Measurements from ENCODE around the gene CD47. TPM values are rescaled to one million over a fixed set of nuclear protein-coding genes. Genes with fewer than 3 reads are reported as not detected.

Gene CD47
- total and polyA plus RNA-seq, 9 donors: 24.1 to 148 (median 55.8) TPM

DNA sequence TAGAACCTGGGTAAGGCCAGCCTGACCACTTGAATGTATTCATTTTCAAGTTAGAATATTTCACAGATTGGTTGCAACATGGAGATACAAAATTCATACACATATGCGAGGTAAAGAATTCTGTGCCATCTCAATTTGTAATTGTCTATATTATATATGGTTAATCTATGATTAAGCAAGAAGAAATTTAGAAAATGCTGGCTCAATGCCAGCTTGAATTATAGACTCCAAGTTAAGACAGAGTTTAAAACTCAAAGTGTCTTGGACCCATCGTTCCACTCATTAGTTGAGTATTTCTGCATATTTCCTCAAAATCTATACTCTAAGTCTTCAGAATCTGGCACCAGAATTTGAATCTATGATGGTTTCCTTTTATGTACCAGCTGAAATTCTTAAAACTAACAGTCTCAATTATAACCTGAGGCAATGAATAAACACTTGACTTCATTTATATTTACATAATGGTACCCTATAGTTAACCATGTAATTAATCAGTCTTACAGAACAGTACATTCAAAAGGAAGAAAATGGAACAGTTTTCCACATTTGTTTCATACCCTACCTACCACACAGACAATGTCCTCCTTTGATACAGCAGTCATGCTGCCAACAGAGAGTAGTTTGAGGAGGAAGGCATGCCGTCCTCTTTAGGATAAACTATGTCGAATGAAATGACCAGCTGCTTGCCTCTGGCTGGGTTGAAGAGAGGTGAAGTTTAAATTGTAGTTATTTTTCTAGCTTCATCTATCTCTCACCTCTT is 95.7 kb downstream of the CD47 start:
- Histone ChIP-seq H3K36me3 (no peaks in the 10 kb centered on the region), H3K4me1 (ENCODE audit: insufficient read depth) (no peaks in the 10 kb centered on the region), H3K9me3 (no peaks in the 10 kb centered on the region), H3K27me3 (no peaks in the 10 kb centered on the region), H3K4me3 (no peak overlapping the region), H3K27ac (no peak overlapping the region)
- 70 to 78% (median 78%) methylated on average over 4 of the region's 4 CpGs for WGBS, 3 donors
- no peak for DNase-seq
- TF ChIP-seq, protein P1, sequence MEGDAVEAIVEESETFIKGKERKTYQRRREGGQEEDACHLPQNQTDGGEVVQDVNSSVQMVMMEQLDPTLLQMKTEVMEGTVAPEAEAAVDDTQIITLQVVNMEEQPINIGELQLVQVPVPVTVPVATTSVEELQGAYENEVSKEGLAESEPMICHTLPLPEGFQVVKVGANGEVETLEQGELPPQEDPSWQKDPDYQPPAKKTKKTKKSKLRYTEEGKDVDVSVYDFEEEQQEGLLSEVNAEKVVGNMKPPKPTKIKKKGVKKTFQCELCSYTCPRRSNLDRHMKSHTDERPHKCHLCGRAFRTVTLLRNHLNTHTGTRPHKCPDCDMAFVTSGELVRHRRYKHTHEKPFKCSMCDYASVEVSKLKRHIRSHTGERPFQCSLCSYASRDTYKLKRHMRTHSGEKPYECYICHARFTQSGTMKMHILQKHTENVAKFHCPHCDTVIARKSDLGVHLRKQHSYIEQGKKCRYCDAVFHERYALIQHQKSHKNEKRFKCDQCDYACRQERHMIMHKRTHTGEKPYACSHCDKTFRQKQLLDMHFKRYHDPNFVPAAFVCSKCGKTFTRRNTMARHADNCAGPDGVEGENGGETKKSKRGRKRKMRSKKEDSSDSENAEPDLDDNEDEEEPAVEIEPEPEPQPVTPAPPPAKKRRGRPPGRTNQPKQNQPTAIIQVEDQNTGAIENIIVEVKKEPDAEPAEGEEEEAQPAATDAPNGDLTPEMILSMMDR (IDR thresholded peaks at IDR 0.05): no peak
- no peak for TF ChIP-seq POLR2A (IDR thresholded peaks at IDR 0.05)
- no peak for TF ChIP-seq EP300 (IDR thresholded peaks at IDR 0.05)
- intact Hi-C loops (cut with DNase I): no loop called here

DNA sequence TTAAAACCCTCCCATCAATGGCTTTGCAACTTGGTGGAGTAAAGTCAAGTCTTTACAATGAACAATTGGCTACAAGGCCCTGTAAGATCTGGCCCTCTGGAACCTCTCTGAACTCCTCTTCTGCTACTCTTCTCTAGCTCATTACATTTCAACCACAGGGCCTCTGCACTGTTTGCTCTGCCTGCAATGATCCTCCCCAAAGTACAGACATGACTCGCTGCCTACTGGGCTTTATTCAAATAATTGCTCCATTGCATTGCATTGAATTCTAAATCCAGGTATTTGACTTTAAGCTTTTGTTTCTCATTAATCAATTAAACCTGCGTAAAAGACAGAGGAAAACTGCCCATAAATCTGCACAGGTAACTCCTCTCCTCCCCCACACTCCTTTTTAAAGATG is 96.7 kb downstream of the CD47 start:
- Histone ChIP-seq H3K27me3 (no peaks in the 10 kb centered on the region), H3K4me3 (no peak overlapping the region), H3K27ac (no peak overlapping the region), H3K36me3 (no peaks in the 10 kb centered on the region), H3K4me1 (ENCODE audit: insufficient read depth) (no peaks in the 10 kb centered on the region), H3K9me3 (no peaks in the 10 kb centered on the region)
- 97 to 99% (median 98%) methylated on average over 2 of the region's 2 CpGs for WGBS, 3 donors
- no peak for TF ChIP-seq POLR2A (IDR thresholded peaks at IDR 0.05)
- TF ChIP-seq EP300 (IDR thresholded peaks at IDR 0.05): no peak
- TF ChIP-seq, protein P1 (IDR thresholded peaks at IDR 0.05): no peak
- no peak for DNase-seq
- intact Hi-C loops (cut with DNase I): no loop called here

DNA sequence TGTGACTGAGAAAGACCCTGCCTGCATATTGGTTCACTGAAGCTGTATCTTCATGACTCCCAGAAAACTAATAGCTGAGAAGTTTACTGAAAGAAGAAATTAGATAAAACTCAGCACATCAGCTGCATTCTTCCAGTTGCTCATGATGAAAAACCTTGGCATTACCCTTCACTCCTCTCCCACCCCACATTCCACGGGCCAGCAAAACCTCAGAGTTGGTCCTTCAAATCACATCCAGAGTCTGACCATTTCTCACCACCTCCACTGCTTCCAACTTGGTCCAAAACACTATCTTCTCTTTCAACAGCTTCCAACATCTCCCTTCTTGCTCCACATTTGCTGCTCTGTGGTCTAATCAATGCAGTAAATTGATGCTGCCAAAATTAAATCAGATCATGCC is 97.1 kb downstream of the CD47 start:
- Histone ChIP-seq H3K36me3 (no peaks in the 10 kb centered on the region), H3K27me3 (no peaks in the 10 kb centered on the region), H3K4me3 (no peak overlapping the region), H3K9me3 (no peaks in the 10 kb centered on the region), H3K27ac (no peak overlapping the region), H3K4me1 (ENCODE audit: insufficient read depth) (no peaks in the 10 kb centered on the region)
- WGBS, 3 donors: 5 to 21% (median 19%) methylated on average over 1 of the region's 1 CpG
- DNase-seq: no peak
- TF ChIP-seq EP300 (IDR thresholded peaks at IDR 0.05): no peak
- no peak for TF ChIP-seq POLR2A (IDR thresholded peaks at IDR 0.05)
- TF ChIP-seq, protein P1 (IDR thresholded peaks at IDR 0.05): no peak
- intact Hi-C loops (cut with DNase I): no loop called here

Other genes starting within 250 kb of the CD47 start
- 100 to 1,000 TPM in 1 of 7 donors, 10 to 100 TPM in 6; 41.3 to 155 (median 52.8) TPM for gene IFT57, start 131.4 kb upstream of the CD47 start, total RNA-seq
- 10 to 100 TPM; 31.0 to 32.6 TPM for gene IFT57, start 131.4 kb upstream of the CD47 start, polyA plus RNA-seq
- 1 to 10 TPM in 1 of 7 donors, under 1 TPM in 1, not detected in 5; 0.36 to 1.1 TPM for gene HHLA2, start 205.5 kb upstream of the CD47 start, total RNA-seq
- gene HHLA2, start 205.5 kb upstream of the CD47 start, polyA plus RNA-seq: under 1 TPM; 0.12 TPM